ENCODE results near the gene KRT75. TPM values are rescaled to one million over a fixed set of nuclear protein-coding genes. Genes with fewer than 3 reads are reported as not detected.
"Not testable (repeated sequence)": the region's sequence is repeated elsewhere in the genome, so short reads cannot be mapped to it uniquely, and the experiment has no call there.

The KRT75 gene
- total RNA-seq: not detected

- DNase-seq (ENCODE audit: low read depth in 2 of 3, low spot score in 2 of 3): no peak
Observed at GRCh38 chr12:52434081-52434733, at the start of gene KRT75. TSS of gene KRT75 (minus strand) at chr12:52434371. CDS start at chr12:52434304, 67 bp downstream.

GRCh38 chr12:52480073-52480472 is 45.9 kb upstream of the KRT75 start:
- no peak for DNase-seq (ENCODE audit: low read depth in 2 of 3, low spot score in 2 of 3)

GRCh38 chr12:52477651-52478050 is 43.5 kb upstream of the KRT75 start:
- DNase-seq (ENCODE audit: low read depth in 2 of 3, low spot score in 2 of 3): no peak

DNA sequence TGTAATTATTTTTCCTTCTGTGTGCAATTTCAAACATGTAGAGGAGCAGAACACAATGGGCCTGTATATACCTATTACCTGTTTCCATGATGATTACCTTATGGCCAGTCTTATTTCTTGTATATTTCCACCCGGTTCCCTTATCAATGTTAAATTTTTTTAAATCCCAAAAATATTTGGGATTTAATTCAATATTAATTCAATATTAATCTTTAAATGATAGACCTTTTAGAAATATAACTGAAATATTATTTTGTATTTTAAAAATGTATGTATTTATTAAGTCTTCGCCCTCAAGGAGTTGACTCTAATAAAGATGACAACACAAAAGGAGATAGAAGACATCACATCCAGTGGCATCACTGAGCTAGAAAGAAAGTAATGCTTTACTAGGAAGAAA is 40.0 kb upstream of the KRT75 start:
- DNase-seq (ENCODE audit: low read depth in 2 of 3, low spot score in 2 of 3): no peak

DNA sequence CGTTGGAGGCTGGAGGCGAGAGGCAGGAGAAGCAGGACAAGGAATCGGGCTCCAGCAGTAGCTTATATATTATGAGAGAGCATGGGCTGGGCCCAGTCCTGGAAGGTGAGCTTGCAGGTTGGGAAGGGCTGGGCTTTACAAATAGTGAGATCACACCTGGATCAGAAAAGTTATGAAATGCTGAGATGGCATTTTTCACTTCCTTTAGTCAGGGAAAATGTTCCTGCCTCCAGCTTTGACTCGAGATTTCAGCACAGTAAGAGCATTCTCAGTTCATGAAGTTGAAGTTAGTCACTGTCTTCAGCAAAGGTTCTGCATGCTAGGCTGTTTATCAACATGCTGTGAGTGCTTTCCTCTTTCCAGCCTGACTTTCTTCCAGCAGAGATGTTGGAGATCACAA is 39.6 kb upstream of the KRT75 start, which contains the start of gene KRT6C:
Gene KRT6C (minus strand): TSS at position 38 of the 400 bp plus-strand sequence. CDS start 68 bp downstream, outside the sequence.
- no peak for DNase-seq (ENCODE audit: low read depth in 2 of 3, low spot score in 2 of 3)

DNA sequence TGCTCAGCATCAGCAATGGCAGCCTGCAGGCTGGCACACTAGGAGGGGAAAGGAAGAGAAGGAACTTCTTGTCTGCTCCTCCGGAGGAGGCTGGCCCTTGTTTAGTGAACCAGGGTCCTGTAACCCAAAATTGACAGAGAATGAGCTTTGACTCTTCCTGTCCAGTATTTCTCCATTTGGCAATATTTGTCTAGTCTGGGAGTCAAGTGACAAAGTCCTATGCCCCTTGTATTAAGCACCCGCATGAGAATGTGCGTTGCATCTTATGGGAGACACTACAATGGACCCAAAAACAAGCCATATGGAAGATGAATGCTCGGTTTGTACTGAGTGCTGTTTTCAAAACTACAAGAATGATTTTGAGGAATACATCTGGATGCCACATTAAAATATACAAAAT is 35.7 kb upstream of the KRT75 start:
- no peak for DNase-seq (ENCODE audit: low read depth in 2 of 3, low spot score in 2 of 3)

GRCh38 chr12:52464897-52465296 is 30.7 kb upstream of the KRT75 start:
- DNase-seq (ENCODE audit: low read depth in 2 of 3, low spot score in 2 of 3): no peak

GRCh38 chr12:52461693-52462092 is 27.5 kb upstream of the KRT75 start:
- DNase-seq (ENCODE audit: low read depth in 2 of 3, low spot score in 2 of 3): no peak

GRCh38 chr12:52458861-52459260 is 24.7 kb upstream of the KRT75 start:
- DNase-seq (ENCODE audit: low read depth in 2 of 3, low spot score in 2 of 3): no peak

DNA sequence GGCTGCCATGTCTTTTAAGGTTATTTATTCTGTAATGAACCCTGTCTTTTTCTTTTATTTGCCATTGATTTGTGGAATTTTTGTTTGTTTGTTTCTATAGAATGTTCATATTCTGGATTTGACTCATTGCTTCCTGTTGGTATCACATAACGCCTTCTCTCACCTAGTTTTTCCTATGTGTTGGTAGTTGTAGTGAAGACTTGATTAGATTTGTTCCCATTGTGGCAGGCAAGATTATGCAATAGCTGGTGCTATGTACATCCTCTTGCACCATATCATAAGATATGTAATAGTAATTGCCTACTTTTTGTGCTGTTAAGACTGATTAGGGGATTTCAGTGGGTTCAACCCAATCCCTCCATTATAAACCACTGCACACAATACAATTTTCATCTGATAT is 21.6 kb upstream of the KRT75 start:
- no peak for DNase-seq (ENCODE audit: low read depth in 2 of 3, low spot score in 2 of 3)

GRCh38 chr12:52454411-52455201 is 20.4 kb upstream of the KRT75 start:
- DNase-seq (ENCODE audit: low read depth in 2 of 3, low spot score in 2 of 3): no peak

- no peak for DNase-seq (ENCODE audit: low read depth in 2 of 3, low spot score in 2 of 3)
Observed at GRCh38 chr12:52452101-52452500, 17.9 kb upstream of the KRT75 start, which contains the start of gene KRT6B. TSS of gene KRT6B (minus strand) at chr12:52452146. CDS start at chr12:52452078, 68 bp downstream.

- no peak for DNase-seq (ENCODE audit: low read depth in 2 of 3, low spot score in 2 of 3)
Observed at GRCh38 chr12:52448228-52448627, 14.1 kb upstream of the KRT75 start.

GRCh38 chr12:52447196-52447595 is 13.0 kb upstream of the KRT75 start:
- DNase-seq (ENCODE audit: low read depth in 2 of 3, low spot score in 2 of 3): not testable (repeated sequence)

- peak in 2 of 3 donors; percentile 22 to 58 for DNase-seq (ENCODE audit: low read depth in 2 of 3, low spot score in 2 of 3)
Observed at GRCh38 chr12:52446367-52447045, 12.3 kb upstream of the KRT75 start.

- DNase-seq (ENCODE audit: low read depth in 2 of 3, low spot score in 2 of 3): no peak
Observed at GRCh38 chr12:52445876-52446275, 11.7 kb upstream of the KRT75 start.

- no peak for DNase-seq (ENCODE audit: low read depth in 2 of 3, low spot score in 2 of 3)
Observed at GRCh38 chr12:52444647-52445595, 10.8 kb upstream of the KRT75 start.

DNA sequence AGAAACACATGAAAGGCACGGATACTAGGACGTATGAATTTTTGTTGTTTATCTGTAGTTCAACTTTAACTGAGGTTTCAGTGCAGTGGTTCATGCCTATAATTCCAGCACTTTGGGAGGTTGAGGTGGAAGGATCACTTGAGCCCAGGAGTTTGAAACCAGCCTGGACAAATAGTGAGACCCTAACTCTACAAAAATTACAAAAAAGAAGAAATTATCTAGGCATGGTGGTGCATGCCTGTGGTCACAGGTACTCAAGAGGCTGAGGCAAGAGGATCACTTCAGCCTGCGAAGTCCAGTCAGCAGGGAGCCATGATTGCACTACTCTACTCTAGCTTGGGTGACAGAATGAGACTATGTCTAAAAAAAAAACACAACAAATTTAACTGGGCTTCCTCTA is 9.8 kb upstream of the KRT75 start:
- no peak for DNase-seq (ENCODE audit: low read depth in 2 of 3, low spot score in 2 of 3)

GRCh38 chr12:52442600-52443061 is 8.5 kb upstream of the KRT75 start:
- no peak for DNase-seq (ENCODE audit: low read depth in 2 of 3, low spot score in 2 of 3)

DNA sequence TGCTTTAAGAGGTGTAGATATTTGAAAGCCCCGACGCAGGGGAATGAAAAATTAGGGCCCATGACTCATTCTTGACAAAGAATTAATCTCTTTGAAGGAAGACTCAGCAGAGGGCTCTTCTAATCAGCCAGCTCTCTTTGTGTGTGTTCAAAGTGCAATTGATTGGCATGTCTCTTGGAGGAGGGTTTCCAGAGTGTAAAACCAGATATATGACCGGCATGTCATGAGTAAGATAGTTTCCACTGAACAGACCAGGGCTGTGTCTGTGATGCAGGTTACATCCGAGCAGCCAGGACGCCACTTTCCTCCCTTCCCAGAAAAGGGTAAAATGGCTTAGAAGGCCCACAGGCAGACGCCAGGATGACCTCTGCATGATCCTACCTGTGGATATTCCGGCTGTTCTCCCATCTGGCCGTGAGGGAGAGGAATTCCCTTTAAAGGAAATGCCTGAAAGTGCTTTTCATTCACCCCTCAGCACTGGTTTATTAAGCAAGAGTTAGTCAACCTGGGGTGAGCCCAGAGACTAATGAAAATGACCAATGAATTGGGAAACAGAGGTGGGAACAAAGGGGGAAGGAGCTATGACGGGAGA is 7.2 kb upstream of the KRT75 start:
- no peak for DNase-seq (ENCODE audit: low read depth in 2 of 3, low spot score in 2 of 3)
